SK-N-SH (cell line): ENCODE measurements around the gene APLP1. TPM values are rescaled to one million over a fixed set of nuclear protein-coding genes. Genes with fewer than 3 reads are reported as not detected.

Experiments used
- CTCF ChIA-PET: fragments of 300-600, 350-600 bp; formaldehyde crosslinking; extraction: SDS; loops from one replicate; lab custom pipeline; 2021; lab: Yijun Ruan, JAX
- POLR2A ChIA-PET: fragments of 350-600 bp; sonication (Branson Sonifier 250); formaldehyde crosslinking; extraction: SDS; loops from one replicate; lab custom pipeline; 2020; ENCODE audit warnings: antibody characterized with exemption, inconsistent platforms; lab: Yijun Ruan, JAX
- DNase-seq: peaks from one replicate; pipeline ENCODE4 v3.0.0; 2012
- H2AFZ ChIP-seq: fragments of 200-600 bp; sonication (generic); 2 replicates; pipeline ENCODE4 v1.8.1; 2016; ENCODE audit warnings: antibody characterized with exemption, mild to moderate bottlenecking, low read depth
- H3F3A ChIP-seq: fragments of 200-600 bp; sonication (generic); replicated peaks from 2 replicates; pipeline ENCODE3; 2016; ENCODE audit warnings: antibody characterized with exemption, mild to moderate bottlenecking; ENCODE audit not compliant: insufficient read depth
- H3K27ac ChIP-seq, 2 experiments: fragments of 200-500 bp in 1 of 2; fragments of 200-600 bp in 1 of 2; sonication (Bioruptor generic) in 1 of 2; sonication (generic), shearing (Covaris generic) in 1 of 2; 2 replicates each; pipeline versions ENCODE4 v1.5.1 to v1.6.1; 2014 to 2016; ENCODE audit warnings: low read depth in 2 of 2, inconsistent platforms in 1 of 2, low read length in 1 of 2, mild to moderate bottlenecking in 1 of 2, mixed read lengths in 1 of 2
- H3K27me3 ChIP-seq: fragments of 200-600 bp; sonication (generic), shearing (Covaris generic); 2 replicates; pipeline ENCODE4 v1.6.1; 2016; ENCODE audit warnings: mixed run types; ENCODE audit not compliant: insufficient read depth
- H3K36me3 ChIP-seq, 2 experiments: fragments of 200-500 bp in 1 of 2; fragments of 200-600 bp in 1 of 2; sonication (Bioruptor generic) in 1 of 2; sonication (generic) in 1 of 2; replicated peaks in 1 of 2; 2 replicates each; pipeline versions ENCODE3 to v1.5.1; 2014 to 2016; ENCODE audit warnings: low read length in 1 of 2, mild to moderate bottlenecking in 1 of 2; ENCODE audit not compliant: insufficient read depth in 2 of 2, control insufficient read depth in 1 of 2
- H3K4me1 ChIP-seq, 2 experiments: fragments of 200-500 bp in 1 of 2; fragments of 200-600 bp in 1 of 2; sonication (Bioruptor generic) in 1 of 2; sonication (generic), shearing (Covaris generic) in 1 of 2; 2 replicates each; pipeline versions ENCODE4 v1.5.1 to v1.6.1; 2014 to 2016; ENCODE audit warnings: low read depth in 1 of 2, low read length in 1 of 2, mixed run types in 1 of 2; ENCODE audit not compliant: insufficient read depth in 2 of 2, control insufficient read depth in 1 of 2
- H3K4me2 ChIP-seq: fragments of 200-600 bp; sonication (generic), shearing (Covaris generic); 2 replicates; pipeline ENCODE4 v1.6.1; 2017; ENCODE audit warnings: mixed run types
- H3K4me3 ChIP-seq, 2 experiments: fragments of 200-500 bp in 1 of 2; fragments of 200-600 bp in 1 of 2; sonication (Bioruptor generic) in 1 of 2; sonication (generic), shearing (Covaris generic) in 1 of 2; 2 replicates each; pipeline versions ENCODE4 v1.5.1 to v1.8.1; 2014 to 2016; ENCODE audit warnings: low read depth in 2 of 2, inconsistent platforms in 1 of 2, low read length in 1 of 2, mild to moderate bottlenecking in 1 of 2, mixed read lengths in 1 of 2, moderate library complexity in 1 of 2
- H3K79me2 ChIP-seq: fragments of 200-600 bp; sonication (generic); 2 replicates; pipeline ENCODE4 v1.8.1; 2017; ENCODE audit warnings: mild to moderate bottlenecking; ENCODE audit not compliant: insufficient read depth
- H3K9ac ChIP-seq: fragments of 200-600 bp; sonication (generic); 2 replicates; pipeline ENCODE4 v1.6.1; 2017; ENCODE audit warnings: mixed run types
- H3K9me2 ChIP-seq: fragments of 200-600 bp; sonication (generic); 2 replicates; pipeline ENCODE4 v1.6.1; 2017; ENCODE audit warnings: mixed run types
- H3K9me3 ChIP-seq: fragments of 200-600 bp; sonication (generic); 2 replicates; pipeline ENCODE4 v1.6.1; 2017; ENCODE audit warnings: mixed run types, mild to moderate bottlenecking, moderate library complexity
- H4K20me1 ChIP-seq: fragments of 200-600 bp; sonication (generic); 2 replicates; pipeline ENCODE4 v1.6.1; 2017; ENCODE audit warnings: mild to moderate bottlenecking, mixed run types; ENCODE audit not compliant: insufficient read depth
- CHD2 ChIP-seq: fragments of 150-350 bp; IDR thresholded peaks from 2 replicates; pipeline ENCODE4 v1.6.1; 2018; ENCODE audit warnings: low read length; ENCODE audit not compliant: partially characterized antibody
- CTCF ChIP-seq: fragments of 200-600 bp; sonication (generic); IDR thresholded peaks from 2 replicates; pipeline ENCODE4 v1.6.1; 2017; ENCODE audit warnings: antibody characterized with exemption, mild to moderate bottlenecking, moderate library complexity
- EZH2phosphoT487 ChIP-seq: fragments of 200-600 bp; sonication (generic); IDR thresholded peaks from 2 replicates; pipeline ENCODE4 v1.6.1; 2017; ENCODE audit warnings: low read depth, mixed run types, mild to moderate bottlenecking, antibody characterized with exemption, moderate library complexity, borderline replicate concordance
- FOSL2 ChIP-seq: IDR thresholded peaks from 2 replicates; pipeline ENCODE4 v1.4.0; 2012; ENCODE audit warnings: low read depth, mild to moderate bottlenecking, moderate library complexity, borderline replicate concordance
- FOXJ3 ChIP-seq: sonication (generic); formaldehyde crosslinking; IDR thresholded peaks from 2 replicates; pipeline ENCODE4 v1.5.1; 2020; ENCODE audit warnings: mild to moderate bottlenecking, missing genetic modification reagents
- GABPA ChIP-seq: IDR thresholded peaks from 2 replicates; pipeline ENCODE4 v1.4.0; 2012; ENCODE audit warnings: low read depth, mild to moderate bottlenecking
- IRF3 ChIP-seq: fragments of 150-350 bp; IDR thresholded peaks from 2 replicates; pipeline ENCODE4 v1.6.1; 2016; ENCODE audit warnings: mild to moderate bottlenecking, low read depth, low read length
- MAX ChIP-seq: IDR thresholded peaks from 2 replicates; pipeline ENCODE4 v1.4.0; 2012; ENCODE audit warnings: low read depth
- MXI1 ChIP-seq: IDR thresholded peaks from 2 replicates; pipeline ENCODE4 v1.6.1; 2012; ENCODE audit warnings: mild to moderate bottlenecking, low read depth, low read length, improper control_type of control experiment
- NRF1 ChIP-seq: IDR thresholded peaks from 2 replicates; pipeline ENCODE4 v1.6.1; 2012; ENCODE audit warnings: low read depth, mild to moderate bottlenecking, low read length
- POLR2AphosphoS5 ChIP-seq: IDR thresholded peaks from 2 replicates; pipeline ENCODE4 v1.6.1; 2012; ENCODE audit warnings: low read depth, low read length
- RAD21 ChIP-seq: IDR thresholded peaks from 2 replicates; pipeline ENCODE4 v1.6.1; 2012; ENCODE audit warnings: mild to moderate bottlenecking, low read length
- RCOR1 ChIP-seq: fragments of 150-350 bp; IDR thresholded peaks from 2 replicates; pipeline ENCODE4 v1.6.1; 2017; ENCODE audit warnings: antibody characterized with exemption, low read length
- SMC3 ChIP-seq: IDR thresholded peaks from 2 replicates; pipeline ENCODE4 v1.6.1; 2012; ENCODE audit warnings: low read depth, low read length, improper control_type of control experiment
- TCF12 ChIP-seq: IDR thresholded peaks from 2 replicates; pipeline ENCODE4 v1.4.0; 2012
- USF1 ChIP-seq: IDR thresholded peaks from 2 replicates; pipeline ENCODE4 v1.4.0; 2012; ENCODE audit warnings: low read depth, borderline replicate concordance
- YY1 ChIP-seq: IDR thresholded peaks from 2 replicates; pipeline ENCODE4 v1.4.0; 2012; ENCODE audit warnings: low read depth, mild to moderate bottlenecking
- ZBTB33 ChIP-seq: IDR thresholded peaks from 2 replicates; pipeline ENCODE4 v1.4.0; 2012; ENCODE audit warnings: low read depth, borderline replicate concordance
- WGBS: methylation state at CpG from one replicate; pipeline ENCODE4 v1.1.6; 2017; ENCODE audit warnings: low lambda C conversion rate; 5-methylcytosine and 5-hydroxymethylcytosine counted together
- polyA plus RNA-seq, 3 experiments: library from polyadenylated mRNA; depleted of rRNA; stranded (reverse); fragments of >200 nt; gene quantifications; 2 replicates each; pipeline ENCODE4 v1.2.3, GENCODE V29; 2012

Gene APLP1
- polyA plus RNA-seq, 1 of the 3 experiments (the other 2 are of a cell fraction): 66.7 TPM

- TF ChIP-seq YY1 (no peak), IRF3 (no peak), RCOR1 (no peak), POLR2AphosphoS5 (no peak), FOSL2 (no peak), FOXJ3 (CRISPR knock-in tag) (no peak)
These were observed 45.8 kb upstream of the APLP1 start (continued) for GRCh38 chr19:35822579-35822978.

- Histone ChIP-seq H3K9me2 (no peaks in the 10 kb centered on the region), H3F3A (peaks cover 4% of the 10 kb centered on the region), H3K4me3 (no peak overlapping the region), H3K27ac (no peak overlapping the region), H3K36me3 (no peaks in the 10 kb centered on the region), H3K9ac (no peak overlapping the region), H3K79me2 (no peaks in the 10 kb centered on the region), H3K4me1 (no peaks in the 10 kb centered on the region), H3K27me3 (peaks cover 5% of the 10 kb centered on the region; the same call in 1 of the 2 replicates), H3K9me3 (no peaks in the 10 kb centered on the region), H4K20me1 (no peaks in the 10 kb centered on the region), H2AFZ (no peak overlapping the region), H3K4me2 (no peak overlapping the region)
- DNase-seq: no peak
- ChIA-PET CTCF (no interaction called here), POLR2A (no interaction called here)
- WGBS: 34% methylated on average over 5 of the region's 5 CpGs
- no peak for TF ChIP-seq SMC3
- no peak for TF ChIP-seq GABPA
- no peak for TF ChIP-seq RAD21
- no peak for TF ChIP-seq YY1
- no peak for TF ChIP-seq MAX
- no peak for TF ChIP-seq CHD2
- TF ChIP-seq ZBTB33: no peak
- TF ChIP-seq CTCF: no peak
- TF ChIP-seq NRF1: no peak
- no peak for TF ChIP-seq TCF12
- no peak for TF ChIP-seq EZH2phosphoT487
- no peak for TF ChIP-seq MXI1
- no peak for TF ChIP-seq USF1
- no peak for TF ChIP-seq IRF3
These were observed 44.2 kb upstream of the APLP1 start for GRCh38 chr19:35824150-35824549.
